ENCODE data around the gene ZNF764. TPM values are rescaled to one million over a fixed set of nuclear protein-coding genes. Genes with fewer than 3 reads are reported as not detected.

The ZNF764 gene
- total and polyA plus RNA-seq, 9 of the 15 experiments (the other 6 are each of a cell fraction or from before 2014, with no cell fraction given): 0.69 to 10.1 (median 4.1) TPM

DNA sequence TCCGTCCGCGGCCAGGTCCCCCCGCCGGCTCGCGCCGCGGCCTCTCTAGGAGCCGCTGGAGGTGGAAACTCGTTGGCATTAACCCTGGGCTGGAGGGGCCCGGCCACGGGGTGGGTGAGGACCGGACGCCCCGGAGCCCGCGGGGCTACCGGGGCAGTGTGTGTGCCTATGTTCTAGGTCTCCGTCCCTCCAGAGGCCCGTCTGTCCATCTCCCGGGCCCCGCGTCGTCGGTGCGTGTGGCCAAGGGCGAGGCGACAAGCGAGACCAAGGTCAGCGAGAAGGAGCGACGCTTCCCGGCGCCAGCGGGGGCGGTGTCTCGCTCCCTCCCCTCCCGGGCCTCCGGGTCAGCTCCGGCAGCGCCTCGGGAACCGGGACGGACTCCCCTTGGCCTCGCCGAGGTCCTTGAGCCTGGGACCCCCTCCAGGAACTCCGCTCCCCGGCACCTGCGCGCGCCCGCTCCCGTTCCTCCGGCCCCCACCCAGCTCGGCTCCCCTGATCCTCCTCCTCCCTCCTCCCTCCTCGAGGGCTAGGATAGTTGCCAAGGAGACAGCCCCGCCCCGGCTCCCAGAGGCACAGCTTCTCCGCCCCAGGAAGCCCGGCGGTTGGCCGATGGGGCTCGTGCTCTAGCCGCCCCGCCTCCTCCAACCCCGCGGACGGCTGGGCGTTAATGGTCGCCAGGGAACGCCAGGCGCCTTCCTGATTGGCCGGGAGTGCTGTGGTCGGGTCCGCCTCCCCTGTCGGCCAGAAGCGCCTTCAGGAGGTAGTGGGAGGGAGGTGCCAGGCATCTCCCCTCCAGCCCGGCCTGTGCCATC is 31.1 kb downstream of the ZNF764 start (continued):
- TF ChIP-seq HMGN3 (IDR thresholded peaks at IDR 0.05; ENCODE audit: borderline replicate concordance, extremely low read depth, insufficient read length, low read depth, low read length) (peak; percentile 44), NEUROD1 (IDR thresholded peaks at IDR 0.05; ENCODE audit: borderline replicate concordance, low read depth, low read length, partially characterized antibody) (peak; percentile 44), ZNF197 (CRISPR knock-in tag; IDR thresholded peaks at IDR 0.05; ENCODE audit: low read depth) (0 out of 2 replicates have a peak, but pooled peaks have one; percentile 26), SNIP1 (IDR thresholded peaks at IDR 0.05; ENCODE audit: low read depth) (peak; percentile 88), TOE1 (IDR thresholded peaks at IDR 0.05; ENCODE audit: borderline replicate concordance) (no peak), TOE1 (CRISPR knock-in tag; IDR thresholded peaks at IDR 0.05; ENCODE audit: borderline replicate concordance, low read depth) (no peak), ZFPM2 (CRISPR knock-in tag; IDR thresholded peaks at IDR 0.05) (0 out of 2 replicates have a peak, but pooled peaks have one; percentile 64), ZNF551 (CRISPR knock-in tag; IDR thresholded peaks at IDR 0.05) (no peak), CREB1 (IDR thresholded peaks at IDR 0.05) (no peak; the same call in 1 of the 2 replicates), CREB1 (CRISPR knock-in tag; IDR thresholded peaks at IDR 0.05) (peak; percentile 41; the same call in 1 of the 2 replicates), BRD4 (IDR thresholded peaks at IDR 0.05) (peak; percentile 76; the same call in 1 of the 2 replicates), EP400 (IDR thresholded peaks at IDR 0.05) (peak; percentile 93)
- TF ChIP-seq, protein P1, sequence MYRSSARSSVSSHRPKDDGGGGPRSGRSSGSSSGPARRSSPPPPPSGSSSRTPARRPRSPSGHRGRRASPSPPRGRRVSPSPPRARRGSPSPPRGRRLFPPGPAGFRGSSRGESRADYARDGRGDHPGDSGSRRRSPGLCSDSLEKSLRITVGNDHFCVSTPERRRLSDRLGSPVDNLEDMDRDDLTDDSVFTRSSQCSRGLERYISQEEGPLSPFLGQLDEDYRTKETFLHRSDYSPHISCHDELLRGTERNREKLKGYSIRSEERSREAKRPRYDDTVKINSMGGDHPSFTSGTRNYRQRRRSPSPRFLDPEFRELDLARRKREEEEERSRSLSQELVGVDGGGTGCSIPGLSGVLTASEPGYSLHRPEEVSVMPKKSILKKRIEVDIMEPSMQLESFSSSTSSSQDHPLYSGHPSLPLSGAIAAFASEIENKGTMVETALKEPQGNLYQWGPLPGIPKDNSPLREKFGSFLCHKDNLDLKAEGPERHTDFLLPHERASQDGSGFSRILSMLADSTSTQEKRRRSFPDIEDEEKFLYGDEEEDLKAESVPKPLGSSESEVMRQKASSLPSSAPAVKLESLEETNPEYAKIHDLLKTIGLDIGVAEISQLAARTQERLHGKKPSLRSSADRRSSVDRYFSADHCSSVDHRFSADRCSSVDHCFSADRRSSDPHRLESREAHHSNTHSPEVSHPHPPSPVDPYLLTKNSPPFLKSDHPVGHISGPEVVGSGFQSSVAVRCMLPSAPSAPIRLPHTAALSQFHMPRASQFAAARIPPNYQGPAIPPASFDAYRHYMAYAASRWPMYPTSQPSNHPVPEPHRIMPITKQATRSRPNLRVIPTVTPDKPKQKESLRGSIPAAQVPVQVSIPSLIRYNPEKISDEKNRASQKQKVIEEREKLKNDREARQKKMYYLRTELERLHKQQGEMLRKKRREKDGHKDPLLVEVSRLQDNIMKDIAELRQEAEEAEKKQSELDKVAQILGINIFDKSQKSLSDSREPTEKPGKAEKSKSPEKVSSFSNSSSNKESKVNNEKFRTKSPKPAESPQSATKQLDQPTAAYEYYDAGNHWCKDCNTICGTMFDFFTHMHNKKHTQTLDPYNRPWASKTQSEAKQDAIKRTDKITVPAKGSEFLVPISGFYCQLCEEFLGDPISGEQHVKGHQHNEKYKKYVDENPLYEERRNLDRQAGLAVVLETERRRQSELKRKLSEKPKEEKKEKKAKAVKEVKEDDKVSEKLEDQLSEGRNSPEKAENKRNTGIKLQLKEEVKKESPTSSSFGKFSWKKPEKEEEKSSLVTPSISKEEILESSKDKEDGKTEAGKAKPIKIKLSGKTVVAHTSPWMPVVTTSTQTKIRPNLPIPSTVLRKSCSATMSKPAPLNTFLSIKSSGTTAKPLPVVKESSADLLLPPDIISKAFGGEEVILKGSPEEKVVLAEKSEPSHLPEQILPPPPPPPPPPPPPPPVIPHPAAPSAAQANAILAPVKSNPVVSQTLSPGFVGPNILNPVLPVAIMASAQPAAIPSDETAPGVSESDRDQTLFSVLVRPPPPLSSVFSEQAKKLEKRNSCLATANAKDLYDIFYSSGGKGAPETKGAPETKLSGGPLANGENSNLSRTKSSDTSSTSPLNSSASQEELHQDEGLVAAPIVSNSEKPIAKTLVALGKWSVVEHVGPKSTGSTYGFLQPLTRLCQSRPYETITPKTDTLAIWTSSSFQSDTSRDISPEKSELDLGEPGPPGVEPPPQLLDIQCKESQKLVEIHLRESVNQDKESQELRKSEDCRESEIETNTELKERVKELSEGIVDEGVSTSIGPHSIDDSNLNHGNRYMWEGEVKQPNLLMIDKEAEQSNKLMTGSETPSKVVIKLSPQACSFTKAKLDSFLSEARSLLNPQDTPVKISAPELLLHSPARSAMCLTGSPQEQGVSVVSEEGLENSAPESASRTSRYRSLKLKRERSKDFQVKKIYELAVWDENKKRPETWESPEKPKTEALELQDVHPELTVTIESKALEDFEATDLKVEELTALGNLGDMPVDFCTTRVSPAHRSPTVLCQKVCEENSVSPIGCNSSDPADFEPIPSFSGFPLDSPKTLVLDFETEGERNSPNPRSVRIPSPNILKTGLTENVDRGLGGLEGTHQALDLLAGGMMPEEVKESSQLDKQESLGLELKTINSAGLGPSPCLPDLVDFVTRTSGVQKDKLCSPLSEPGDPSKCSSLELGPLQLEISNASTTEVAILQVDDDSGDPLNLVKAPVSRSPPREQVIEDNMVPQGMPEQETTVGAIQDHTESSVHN (IDR thresholded peaks at IDR 0.05; ENCODE audit: borderline replicate concordance in 1 of 2, low read depth in 1 of 2): no peak
- TF ChIP-seq, protein P2, sequence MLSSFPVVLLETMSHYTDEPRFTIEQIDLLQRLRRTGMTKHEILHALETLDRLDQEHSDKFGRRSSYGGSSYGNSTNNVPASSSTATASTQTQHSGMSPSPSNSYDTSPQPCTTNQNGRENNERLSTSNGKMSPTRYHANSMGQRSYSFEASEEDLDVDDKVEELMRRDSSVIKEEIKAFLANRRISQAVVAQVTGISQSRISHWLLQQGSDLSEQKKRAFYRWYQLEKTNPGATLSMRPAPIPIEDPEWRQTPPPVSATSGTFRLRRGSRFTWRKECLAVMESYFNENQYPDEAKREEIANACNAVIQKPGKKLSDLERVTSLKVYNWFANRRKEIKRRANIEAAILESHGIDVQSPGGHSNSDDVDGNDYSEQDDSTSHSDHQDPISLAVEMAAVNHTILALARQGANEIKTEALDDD (IDR thresholded peaks at IDR 0.05): no peak
- TF ChIP-seq, protein P3, sequence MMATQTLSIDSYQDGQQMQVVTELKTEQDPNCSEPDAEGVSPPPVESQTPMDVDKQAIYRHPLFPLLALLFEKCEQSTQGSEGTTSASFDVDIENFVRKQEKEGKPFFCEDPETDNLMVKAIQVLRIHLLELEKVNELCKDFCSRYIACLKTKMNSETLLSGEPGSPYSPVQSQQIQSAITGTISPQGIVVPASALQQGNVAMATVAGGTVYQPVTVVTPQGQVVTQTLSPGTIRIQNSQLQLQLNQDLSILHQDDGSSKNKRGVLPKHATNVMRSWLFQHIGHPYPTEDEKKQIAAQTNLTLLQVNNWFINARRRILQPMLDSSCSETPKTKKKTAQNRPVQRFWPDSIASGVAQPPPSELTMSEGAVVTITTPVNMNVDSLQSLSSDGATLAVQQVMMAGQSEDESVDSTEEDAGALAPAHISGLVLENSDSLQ (IDR thresholded peaks at IDR 0.05): peak; percentile 75
- TF ChIP-seq, protein P4, sequence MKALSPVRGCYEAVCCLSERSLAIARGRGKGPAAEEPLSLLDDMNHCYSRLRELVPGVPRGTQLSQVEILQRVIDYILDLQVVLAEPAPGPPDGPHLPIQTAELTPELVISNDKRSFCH (CRISPR knock-in tag; IDR thresholded peaks at IDR 0.05): no peak
- TF ChIP-seq, protein P4 (tag; IDR thresholded peaks at IDR 0.05): peak; percentile 90

Data from K562 (cell line).